ENCODE measurements around the gene FAM222B. TPM values are rescaled to one million over a fixed set of nuclear protein-coding genes. Genes with fewer than 3 reads are reported as not detected.

Gene FAM222B
- total RNA-seq, 3 donors from 2014 or later, result 9.7 to 12.0 (median 10.5) TPM

DNA sequence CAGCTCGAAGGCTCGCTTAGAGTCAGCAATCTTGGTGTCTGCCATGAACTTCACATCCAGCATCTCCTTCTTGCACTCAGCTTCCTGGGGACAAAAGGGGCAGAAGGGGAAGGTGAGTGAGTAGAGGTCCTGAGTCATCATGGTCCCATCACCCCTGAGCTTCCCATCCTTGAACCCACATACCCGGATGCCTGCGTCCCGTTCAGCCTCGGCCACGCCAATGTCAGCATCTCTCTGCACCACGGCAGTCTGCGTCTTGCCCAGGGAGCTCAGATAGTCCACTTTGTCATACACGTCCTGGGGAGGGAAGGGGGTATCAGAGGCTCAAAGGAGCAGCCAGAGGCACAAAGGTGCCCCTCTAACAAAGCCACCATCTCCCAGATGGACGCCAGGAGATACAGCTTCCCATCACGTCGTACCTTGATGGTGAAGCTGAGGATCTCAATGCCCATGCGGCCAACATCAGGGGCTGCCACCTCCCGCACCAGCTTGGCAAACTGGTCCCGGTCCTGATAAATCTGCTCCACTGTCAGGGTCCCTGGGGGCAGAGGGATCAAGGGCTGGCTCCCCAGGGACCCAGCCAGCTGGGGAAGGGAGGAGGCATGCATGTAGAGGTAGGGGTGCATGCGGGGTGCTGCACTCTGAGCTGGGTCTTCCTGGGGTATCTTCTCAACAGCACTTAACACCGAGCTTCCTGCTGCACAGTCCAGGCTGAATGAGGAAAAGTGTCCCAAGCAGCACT, 39.7 kb upstream of the FAM222B start:
- no peak for TF ChIP-seq POLR2A (IDR thresholded peaks at IDR 0.05)
- peaks cover 18% of the 10 kb centered on the region for H3K36me3 ChIP-seq
- DNase-seq (ENCODE audit: low spot score in 2 of 2), result no peak
- H3K4me3 ChIP-seq, result no peak overlapping the region
- intact Hi-C loops (cut with DNase I; ENCODE audit: low total_unique reads), result no loop called here
- no peaks in the 10 kb centered on the region for H3K27me3 ChIP-seq
- no peaks in the 10 kb centered on the region for H3K4me1 ChIP-seq
- no peaks in the 10 kb centered on the region for H3K9me3 ChIP-seq
- H3K27ac ChIP-seq, result no peak overlapping the region

DNA sequence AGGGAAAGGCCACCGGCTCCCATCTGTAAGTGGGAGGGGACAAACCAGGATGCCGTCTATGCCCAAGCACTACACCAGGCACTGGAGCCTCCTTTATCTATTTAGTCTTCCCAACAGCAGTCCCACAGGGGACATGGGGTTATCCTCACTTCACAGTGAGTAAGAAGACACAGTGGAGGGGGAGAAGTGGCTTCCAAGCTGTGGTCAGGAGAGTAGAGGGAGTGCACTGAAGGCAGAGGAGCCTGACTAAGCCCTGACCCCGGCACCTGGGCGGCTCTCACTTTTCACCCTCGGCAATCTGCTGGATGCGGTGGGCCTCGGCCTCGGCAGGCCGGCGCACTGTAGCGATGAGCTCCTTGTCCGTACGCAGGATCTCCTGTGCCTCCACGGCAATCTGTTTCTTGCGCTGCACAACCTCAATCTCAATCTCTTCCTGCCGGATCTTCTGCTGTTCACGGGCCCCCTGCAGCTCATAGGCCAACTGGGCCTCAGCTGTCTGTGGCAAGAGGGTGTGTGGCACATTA, 39.0 kb upstream of the FAM222B start:
- intact Hi-C loops (cut with DNase I; ENCODE audit: low total_unique reads), result no loop called here
- TF ChIP-seq, protein P1, sequence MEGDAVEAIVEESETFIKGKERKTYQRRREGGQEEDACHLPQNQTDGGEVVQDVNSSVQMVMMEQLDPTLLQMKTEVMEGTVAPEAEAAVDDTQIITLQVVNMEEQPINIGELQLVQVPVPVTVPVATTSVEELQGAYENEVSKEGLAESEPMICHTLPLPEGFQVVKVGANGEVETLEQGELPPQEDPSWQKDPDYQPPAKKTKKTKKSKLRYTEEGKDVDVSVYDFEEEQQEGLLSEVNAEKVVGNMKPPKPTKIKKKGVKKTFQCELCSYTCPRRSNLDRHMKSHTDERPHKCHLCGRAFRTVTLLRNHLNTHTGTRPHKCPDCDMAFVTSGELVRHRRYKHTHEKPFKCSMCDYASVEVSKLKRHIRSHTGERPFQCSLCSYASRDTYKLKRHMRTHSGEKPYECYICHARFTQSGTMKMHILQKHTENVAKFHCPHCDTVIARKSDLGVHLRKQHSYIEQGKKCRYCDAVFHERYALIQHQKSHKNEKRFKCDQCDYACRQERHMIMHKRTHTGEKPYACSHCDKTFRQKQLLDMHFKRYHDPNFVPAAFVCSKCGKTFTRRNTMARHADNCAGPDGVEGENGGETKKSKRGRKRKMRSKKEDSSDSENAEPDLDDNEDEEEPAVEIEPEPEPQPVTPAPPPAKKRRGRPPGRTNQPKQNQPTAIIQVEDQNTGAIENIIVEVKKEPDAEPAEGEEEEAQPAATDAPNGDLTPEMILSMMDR (IDR thresholded peaks at IDR 0.05), result no peak
- TF ChIP-seq POLR2A (IDR thresholded peaks at IDR 0.05) (no peak), POLR2AphosphoS5 (IDR thresholded peaks at IDR 0.05) (no peak)
- no peak for DNase-seq (ENCODE audit: low spot score in 2 of 2)

DNA sequence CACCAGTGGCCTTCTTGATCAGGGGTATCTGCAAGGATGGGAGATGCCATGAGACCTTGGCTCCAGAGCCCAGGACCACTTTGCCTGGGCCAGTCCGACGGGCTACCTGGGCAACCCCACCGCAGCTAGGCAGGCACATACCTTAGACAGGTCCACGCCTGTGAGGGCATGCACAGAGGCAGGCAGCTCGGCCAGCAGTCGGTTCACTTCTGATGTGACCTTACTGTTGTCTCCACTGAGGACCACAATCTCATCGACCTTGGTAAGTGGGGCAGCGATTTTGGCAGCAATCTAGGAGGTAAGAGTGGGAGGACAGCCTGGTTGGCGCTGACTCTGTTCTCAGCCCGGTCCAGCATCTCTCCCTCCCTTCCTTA, 38.0 kb upstream of the FAM222B start:
- intact Hi-C loops (cut with DNase I; ENCODE audit: low total_unique reads), result no loop called here
- Histone ChIP-seq H3K4me3 (no peak overlapping the region), H3K27me3 (no peaks in the 10 kb centered on the region), H3K36me3 (peaks cover 18% of the 10 kb centered on the region), H3K4me1 (no peaks in the 10 kb centered on the region), H3K27ac (no peak overlapping the region), H3K9me3 (no peaks in the 10 kb centered on the region)
- DNase-seq (ENCODE audit: low spot score in 2 of 2), result no peak
- TF ChIP-seq, protein P1 (IDR thresholded peaks at IDR 0.05), result no peak
- no peak for TF ChIP-seq POLR2A (IDR thresholded peaks at IDR 0.05)
- TF ChIP-seq POLR2AphosphoS5 (IDR thresholded peaks at IDR 0.05), result no peak

More for the DNA sequence above, 39.0 kb upstream of the FAM222B start:
- peaks cover 18% of the 10 kb centered on the region for H3K36me3 ChIP-seq
- no peaks in the 10 kb centered on the region for H3K27me3 ChIP-seq
- H3K9me3 ChIP-seq, result no peaks in the 10 kb centered on the region
- H3K4me3 ChIP-seq, result no peak overlapping the region
- no peak overlapping the region for H3K27ac ChIP-seq
- no peaks in the 10 kb centered on the region for H3K4me1 ChIP-seq

DNA sequence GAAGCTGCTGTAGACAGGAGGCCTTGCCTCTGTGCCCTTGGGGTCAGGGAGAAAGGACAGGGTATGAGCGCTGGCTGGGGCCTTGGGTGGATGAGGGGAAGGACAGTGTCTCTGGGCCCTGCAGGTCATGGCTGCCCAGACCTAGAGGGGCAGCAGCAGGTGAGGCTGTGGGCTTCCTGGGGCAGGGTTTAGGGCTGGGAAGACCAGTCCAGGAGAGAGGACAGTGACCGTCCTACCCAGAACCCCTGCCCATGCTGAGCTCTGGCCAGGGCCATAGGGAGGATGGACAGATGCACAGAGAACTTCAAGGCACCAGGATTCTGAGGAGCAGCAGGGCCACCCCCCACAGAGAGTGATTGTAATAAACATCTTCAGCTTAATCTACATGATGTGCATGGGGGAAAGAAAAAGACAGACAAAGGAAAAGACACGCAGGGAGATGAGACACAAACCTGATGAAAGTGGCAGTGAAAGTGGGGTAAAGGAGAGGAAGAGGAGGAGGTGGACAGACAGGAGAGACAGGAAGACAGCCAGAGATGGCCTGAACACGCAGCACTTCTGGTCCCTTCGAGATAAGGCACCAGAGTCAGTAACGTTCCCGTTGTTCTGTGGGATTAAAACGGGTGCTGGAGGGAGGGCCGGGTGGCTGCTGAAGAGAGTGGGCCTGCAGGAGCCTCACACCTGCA, 37.4 kb upstream of the FAM222B start:
- intact Hi-C loops (cut with DNase I; ENCODE audit: low total_unique reads), result no loop called here
- Histone ChIP-seq H3K27me3 (no peaks in the 10 kb centered on the region), H3K36me3 (peaks cover 18% of the 10 kb centered on the region), H3K9me3 (no peaks in the 10 kb centered on the region), H3K4me3 (no peak overlapping the region), H3K27ac (no peak overlapping the region), H3K4me1 (no peaks in the 10 kb centered on the region)
- TF ChIP-seq POLR2A (IDR thresholded peaks at IDR 0.05) (no peak), POLR2AphosphoS5 (IDR thresholded peaks at IDR 0.05) (no peak)
- TF ChIP-seq, protein P1 (IDR thresholded peaks at IDR 0.05), result no peak
- no peak for DNase-seq (ENCODE audit: low spot score in 2 of 2)

DNA sequence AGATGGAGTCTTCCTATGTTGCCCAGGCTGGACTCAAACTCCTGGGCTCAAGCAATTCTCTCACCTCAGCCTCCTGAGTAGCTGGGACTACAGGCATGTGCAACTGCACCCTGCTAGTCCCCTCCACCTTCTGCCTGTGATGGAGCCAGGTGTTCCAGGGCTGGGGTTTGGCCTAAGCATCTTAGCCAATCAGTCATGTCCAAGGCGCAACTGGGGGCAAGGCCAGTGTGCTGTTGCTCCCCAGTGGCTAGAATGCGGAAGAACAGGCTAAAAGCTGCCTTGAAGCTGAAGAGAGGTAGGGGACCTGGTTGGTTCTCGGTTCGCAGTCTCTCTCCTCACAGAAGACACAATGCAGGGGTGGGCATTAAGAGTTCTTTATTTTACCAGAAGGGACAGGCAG, 36.4 kb upstream of the FAM222B start:
- Histone ChIP-seq H3K9me3 (no peaks in the 10 kb centered on the region), H3K36me3 (peaks cover 18% of the 10 kb centered on the region), H3K27ac (no peak overlapping the region)

More for the DNA sequence above, 36.4 kb upstream of the FAM222B start:
- intact Hi-C loops (cut with DNase I; ENCODE audit: low total_unique reads), result no loop called here
- TF ChIP-seq, protein P1 (IDR thresholded peaks at IDR 0.05), result no peak
- TF ChIP-seq POLR2AphosphoS5 (IDR thresholded peaks at IDR 0.05) (no peak), POLR2A (IDR thresholded peaks at IDR 0.05) (no peak)
- no peaks in the 10 kb centered on the region for H3K27me3 ChIP-seq
- no peak overlapping the region for H3K4me3 ChIP-seq
- no peak for DNase-seq (ENCODE audit: low spot score in 2 of 2)
- H3K4me1 ChIP-seq, result no peaks in the 10 kb centered on the region
